Measurements from ENCODE around the gene RPL39L.

GRCh38 chr3:187114511-187114910 is 24.8 kb downstream of the RPL39L start:
- TF ChIP-seq POLR2A (IDR thresholded peaks at IDR 0.05; ENCODE audit: low read depth, low read length) (no peak), TAF1 (IDR thresholded peaks at IDR 0.05; ENCODE audit: low read depth, low read length) (no peak), POLR2AphosphoS5 (IDR thresholded peaks at IDR 0.05; ENCODE audit: low read depth, low read length) (no peak)
